NCI-H2029 treated with DMSO at 0.1 percent for 48 hours (cell line): ENCODE data around the gene COMT.
"Not testable (repeated sequence)": the region's sequence is repeated elsewhere in the genome, so short reads cannot be mapped to it uniquely, and the experiment has no call there.

ENCODE experiments used
- DNase-seq: peaks from one replicate; lab custom pipeline; 2025; lab: John Stamatoyannopoulos, UW

COMT gene

GRCh38 chr22:19909350-19910179 is 32.0 kb upstream of the COMT start:
- peak; percentile 50 for DNase-seq

- DNase-seq: no peak
These were observed 31.3 kb upstream of the COMT start for GRCh38 chr22:19910180-19910744.

- DNase-seq: no peak
These were observed 29.9 kb upstream of the COMT start for GRCh38 chr22:19911540-19912270.

- no peak for DNase-seq
These were observed 29.1 kb upstream of the COMT start for GRCh38 chr22:19912271-19912999.

- no peak for DNase-seq
These were observed 28.1 kb upstream of the COMT start for GRCh38 chr22:19913337-19913936.

GRCh38 chr22:19914201-19914943 is 27.2 kb upstream of the COMT start:
- DNase-seq: no peak

- no peak for DNase-seq
These were observed 26.2 kb upstream of the COMT start for GRCh38 chr22:19915287-19915954.

GRCh38 chr22:19916006-19916405 is 25.6 kb upstream of the COMT start:
- DNase-seq: no peak

- DNase-seq: no peak
These were observed 24.6 kb upstream of the COMT start for GRCh38 chr22:19916941-19917340.

GRCh38 chr22:19917389-19918138 is 24.0 kb upstream of the COMT start:
- DNase-seq: no peak

GRCh38 chr22:19918332-19919106 is 23.1 kb upstream of the COMT start:
- no peak for DNase-seq

- DNase-seq: no peak
These were observed 21.7 kb upstream of the COMT start for GRCh38 chr22:19919701-19920363.

GRCh38 chr22:19921544-19922081 is 20.0 kb upstream of the COMT start:
- no peak for DNase-seq

- no peak for DNase-seq
These were observed 17.6 kb upstream of the COMT start for GRCh38 chr22:19923914-19924513.

- DNase-seq: not testable (repeated sequence)
These were observed 15.5 kb upstream of the COMT start for GRCh38 chr22:19926028-19926427.

GRCh38 chr22:19927696-19928095 is 13.9 kb upstream of the COMT start:
- DNase-seq: no peak

- DNase-seq: no peak
These were observed 13.4 kb upstream of the COMT start for GRCh38 chr22:19928207-19928606.
